GM12891 (cell line): ENCODE data around the gene ELP5.

Experiments used
- POLR2A ChIP-seq: IDR thresholded peaks from 2 replicates; pipeline ENCODE4 v1.6.1; 2011; ENCODE audit warnings: low read depth, low read length, control low read depth
- POLR2AphosphoS5 ChIP-seq: IDR thresholded peaks from 2 replicates; pipeline ENCODE4 v1.6.1; 2011; ENCODE audit warnings: low read depth, low read length, control low read depth
- SPI1 ChIP-seq: IDR thresholded peaks from 2 replicates; pipeline ENCODE4 v1.6.1; 2011; ENCODE audit warnings: low read depth, low read length, control low read depth
- TAF1 ChIP-seq: IDR thresholded peaks from 2 replicates; pipeline ENCODE4 v1.6.1; 2011; ENCODE audit warnings: low read depth, low read length, control low read depth

DNA sequence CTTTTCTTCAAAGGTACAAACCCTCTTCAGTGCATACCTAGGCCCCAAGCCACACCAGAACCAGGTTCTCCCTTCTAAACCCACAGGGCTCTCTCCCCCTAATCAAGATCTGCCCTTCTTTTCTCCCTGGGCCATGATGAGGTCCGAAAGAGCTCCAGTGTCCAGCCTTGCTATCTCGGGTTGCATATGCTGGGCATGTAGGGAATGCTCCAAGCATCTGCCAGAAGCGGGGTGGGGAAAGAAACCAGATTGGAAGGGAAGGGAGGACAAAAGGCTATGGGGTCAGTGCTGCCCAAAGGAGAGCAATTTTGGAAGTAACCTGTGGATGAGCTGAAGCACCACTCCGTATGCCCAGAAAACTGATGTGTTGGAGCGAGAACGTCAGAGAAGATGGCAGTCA is 2.8 kb upstream of the ELP5 start:
- TF ChIP-seq POLR2A, result no peak
- TF ChIP-seq POLR2AphosphoS5, result no peak
- TF ChIP-seq TAF1, result no peak
- TF ChIP-seq SPI1, result no peak
